ENCODE results near the gene GPR39.

Gene GPR39

GRCh38 chr2:132446444-132446843 lies 29.8 kb downstream of the GPR39 start:
- no peak for DNase-seq (ENCODE audit: low spot score)

GRCh38 chr2:132448331-132448730 lies 31.7 kb downstream of the GPR39 start:
- no peak for DNase-seq (ENCODE audit: low spot score)

GRCh38 chr2:132448771-132449170 lies 32.2 kb downstream of the GPR39 start:
- DNase-seq (ENCODE audit: low spot score) = peak; percentile 54

- no peak for DNase-seq (ENCODE audit: low spot score)
Observed at GRCh38 chr2:132449868-132450267, 33.3 kb downstream of the GPR39 start.

- no peak for DNase-seq (ENCODE audit: low spot score)
Observed at GRCh38 chr2:132460781-132461180, 44.2 kb downstream of the GPR39 start.

GRCh38 chr2:132462236-132462635 lies 45.6 kb downstream of the GPR39 start:
- DNase-seq (ENCODE audit: low spot score) = no peak

- DNase-seq (ENCODE audit: low spot score) = no peak
Observed at GRCh38 chr2:132463719-132464118, 47.1 kb downstream of the GPR39 start.

- no peak for DNase-seq (ENCODE audit: low spot score)
Observed at GRCh38 chr2:132465917-132466316, 49.3 kb downstream of the GPR39 start.

- no peak for DNase-seq (ENCODE audit: low spot score)
Observed at GRCh38 chr2:132466428-132467028, 49.9 kb downstream of the GPR39 start.

GRCh38 chr2:132468821-132469675 lies 52.4 kb downstream of the GPR39 start:
- no peak for DNase-seq (ENCODE audit: low spot score)

GRCh38 chr2:132470746-132471145 lies 54.1 kb downstream of the GPR39 start:
- DNase-seq (ENCODE audit: low spot score) = no peak

GRCh38 chr2:132473174-132473883 lies 56.7 kb downstream of the GPR39 start:
- no peak for DNase-seq (ENCODE audit: low spot score)

GRCh38 chr2:132475615-132476014 lies 59.0 kb downstream of the GPR39 start:
- DNase-seq (ENCODE audit: low spot score) = no peak

- no peak for DNase-seq (ENCODE audit: low spot score)
Observed at GRCh38 chr2:132477436-132477835, 60.8 kb downstream of the GPR39 start.

GRCh38 chr2:132477962-132478361 lies 61.4 kb downstream of the GPR39 start:
- DNase-seq (ENCODE audit: low spot score) = peak; percentile 65

- DNase-seq (ENCODE audit: low spot score) = no peak
Observed at GRCh38 chr2:132478461-132479105, 62.0 kb downstream of the GPR39 start.

GRCh38 chr2:132479155-132479554 lies 62.5 kb downstream of the GPR39 start:
- DNase-seq (ENCODE audit: low spot score) = no peak

GRCh38 chr2:132482821-132483220 lies 66.2 kb downstream of the GPR39 start:
- DNase-seq (ENCODE audit: low spot score) = no peak

GRCh38 chr2:132484144-132484543 lies 67.5 kb downstream of the GPR39 start:
- no peak for DNase-seq (ENCODE audit: low spot score)

- no peak for DNase-seq (ENCODE audit: low spot score)
Observed at GRCh38 chr2:132488491-132488890, 71.9 kb downstream of the GPR39 start.

GRCh38 chr2:132489150-132489549 lies 72.5 kb downstream of the GPR39 start:
- peak; percentile 33 for DNase-seq (ENCODE audit: low spot score)

- no peak for DNase-seq (ENCODE audit: low spot score)
Observed at GRCh38 chr2:132495881-132496280, 79.3 kb downstream of the GPR39 start.
